ENCODE results near the gene P2RX4.
"Not testable (repeated sequence)": the region's sequence is repeated elsewhere in the genome, so short reads cannot be mapped to it uniquely, and the experiment has no call there.

DNA sequence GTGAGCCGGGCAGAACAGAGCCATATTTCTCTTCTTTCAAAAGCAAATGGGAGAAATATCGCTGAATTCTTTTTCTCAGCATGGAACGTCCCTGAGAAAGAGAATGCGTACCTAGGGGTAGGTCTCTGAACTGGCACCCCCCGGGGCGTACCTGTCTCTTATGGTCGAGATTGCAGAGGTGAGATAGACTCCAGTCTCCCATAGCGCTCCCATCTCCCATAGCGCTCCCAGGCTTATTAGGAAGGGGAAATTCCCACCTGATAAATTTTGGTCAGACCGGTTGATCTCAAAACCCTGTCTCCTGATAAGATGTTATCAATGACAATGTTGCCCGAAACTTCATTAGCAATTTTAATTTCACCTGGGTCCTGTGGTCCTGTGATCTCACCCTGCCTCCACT, 70.6 kb downstream of the P2RX4 start:
- TF ChIP-seq POLR2A (IDR thresholded peaks at IDR 0.05; ENCODE audit: low read depth, low read length); TAF1 (IDR thresholded peaks at IDR 0.05; ENCODE audit: borderline replicate concordance, low read depth, low read length): not testable (repeated sequence)
